ENCODE measurements around the gene NCKAP5. TPM values are rescaled to one million over a fixed set of nuclear protein-coding genes. Genes with fewer than 3 reads are reported as not detected.

The NCKAP5 gene
- polyA plus RNA-seq, 2 of the 4 experiments (the other 2 are of a cell fraction), result 3.0 to 4.1 TPM

GRCh38 chr2:132779206-132779721, 789.0 kb downstream of the NCKAP5 start:
- ChIA-PET CTCF (interaction anchor here (0.7 kb wide), 1 partner anchor 13 kb away, joined by 4 read pairs; no protein-coding TSS in a partner anchor), POLR2A (no interaction called here)
- H3K4me2 ChIP-seq, result no peak overlapping the region
- no peaks in the 10 kb centered on the region for H3K4me1 ChIP-seq
- FAIRE-seq (no peak), ATAC-seq (no peak), DNase-seq (ENCODE audit: low read depth in 1 of 2, low spot score in 1 of 2) (no peak)
- no peak for TF ChIP-seq ESRRA (IDR thresholded peaks at IDR 0.05; ENCODE audit: borderline replicate concordance, low read length)
- no peak for TF ChIP-seq CHD4 (IDR thresholded peaks at IDR 0.05; ENCODE audit: borderline replicate concordance)
- TF ChIP-seq RFX5 (IDR thresholded peaks at IDR 0.05), result no peak
- no peak for TF ChIP-seq TP53 (CRISPR knock-in tag; IDR thresholded peaks at IDR 0.05)
- no peak for TF ChIP-seq FOSB (CRISPR knock-in tag; IDR thresholded peaks at IDR 0.05)
- no peak for TF ChIP-seq SREBF2 (IDR thresholded peaks at IDR 0.05)
- no peak for TF ChIP-seq ZC3H11A (IDR thresholded peaks at IDR 0.05)
- TF ChIP-seq, protein P1, sequence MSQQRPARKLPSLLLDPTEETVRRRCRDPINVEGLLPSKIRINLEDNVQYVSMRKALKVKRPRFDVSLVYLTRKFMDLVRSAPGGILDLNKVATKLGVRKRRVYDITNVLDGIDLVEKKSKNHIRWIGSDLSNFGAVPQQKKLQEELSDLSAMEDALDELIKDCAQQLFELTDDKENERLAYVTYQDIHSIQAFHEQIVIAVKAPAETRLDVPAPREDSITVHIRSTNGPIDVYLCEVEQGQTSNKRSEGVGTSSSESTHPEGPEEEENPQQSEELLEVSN (IDR thresholded peaks at IDR 0.05; ENCODE audit: borderline replicate concordance, low read depth), result no peak
- TF ChIP-seq CBX2 (IDR thresholded peaks at IDR 0.05; ENCODE audit: borderline replicate concordance, low read depth), result no peak
- TF ChIP-seq, protein P2, sequence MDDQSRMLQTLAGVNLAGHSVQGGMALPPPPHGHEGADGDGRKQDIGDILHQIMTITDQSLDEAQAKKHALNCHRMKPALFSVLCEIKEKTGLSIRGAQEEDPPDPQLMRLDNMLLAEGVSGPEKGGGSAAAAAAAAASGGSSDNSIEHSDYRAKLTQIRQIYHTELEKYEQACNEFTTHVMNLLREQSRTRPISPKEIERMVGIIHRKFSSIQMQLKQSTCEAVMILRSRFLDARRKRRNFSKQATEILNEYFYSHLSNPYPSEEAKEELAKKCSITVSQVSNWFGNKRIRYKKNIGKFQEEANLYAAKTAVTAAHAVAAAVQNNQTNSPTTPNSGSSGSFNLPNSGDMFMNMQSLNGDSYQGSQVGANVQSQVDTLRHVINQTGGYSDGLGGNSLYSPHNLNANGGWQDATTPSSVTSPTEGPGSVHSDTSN (IDR thresholded peaks at IDR 0.05), result no peak
- TF ChIP-seq MYC (IDR thresholded peaks at IDR 0.05; ENCODE audit: borderline replicate concordance, low read length), result no peak
- no peak for TF ChIP-seq NFE2L2 (conservative IDR thresholded peaks at IDR 0.05; ENCODE audit: low read length)
- no peak for TF ChIP-seq ZSCAN20 (CRISPR knock-in tag; IDR thresholded peaks at IDR 0.05)
- WGBS (ENCODE audit: missing lambda C conversion rate), result 23% methylated on average over 1 of the region's 1 CpG
- H3K9me3 ChIP-seq, result no peaks in the 10 kb centered on the region
- no peak overlapping the region for H3K4me3 ChIP-seq
- H3K27ac ChIP-seq, result no peak overlapping the region

GRCh38 chr2:132776287-132776686, 792.0 kb downstream of the NCKAP5 start:
- Histone ChIP-seq H3K4me2 (no peak overlapping the region), H3K27ac (no peak overlapping the region), H3K9me3 (no peaks in the 10 kb centered on the region), H3K4me3 (no peak overlapping the region), H3K4me1 (no peaks in the 10 kb centered on the region)
- no peak for DNase-seq (ENCODE audit: low read depth in 1 of 2, low spot score in 1 of 2)
- 73% methylated on average over 3 of the region's 3 CpGs for WGBS (ENCODE audit: missing lambda C conversion rate)
- ChIA-PET CTCF (no interaction called here), POLR2A (no interaction called here)
- FAIRE-seq, result no peak
- TF ChIP-seq FOXS1 (CRISPR knock-in tag; IDR thresholded peaks at IDR 0.05) (no peak), SMC3 (IDR thresholded peaks at IDR 0.05) (no peak), ZNF302 (CRISPR knock-in tag; IDR thresholded peaks at IDR 0.05) (no peak), HOXA7 (CRISPR knock-in tag; IDR thresholded peaks at IDR 0.05) (no peak), HEYL (CRISPR knock-in tag; IDR thresholded peaks at IDR 0.05) (no peak), TP53 (CRISPR knock-in tag; IDR thresholded peaks at IDR 0.05) (no peak), HDAC2 (IDR thresholded peaks at IDR 0.05) (no peak), JUNB (IDR thresholded peaks at IDR 0.05) (no peak), CBX2 (IDR thresholded peaks at IDR 0.05; ENCODE audit: borderline replicate concordance, low read depth) (no peak)
- TF ChIP-seq, protein P1 (IDR thresholded peaks at IDR 0.05; ENCODE audit: borderline replicate concordance, low read depth), result no peak
- TF ChIP-seq, protein P3, sequence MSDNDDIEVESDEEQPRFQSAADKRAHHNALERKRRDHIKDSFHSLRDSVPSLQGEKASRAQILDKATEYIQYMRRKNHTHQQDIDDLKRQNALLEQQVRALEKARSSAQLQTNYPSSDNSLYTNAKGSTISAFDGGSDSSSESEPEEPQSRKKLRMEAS (IDR thresholded peaks at IDR 0.05), result no peak
- no peak for ATAC-seq

DNA sequence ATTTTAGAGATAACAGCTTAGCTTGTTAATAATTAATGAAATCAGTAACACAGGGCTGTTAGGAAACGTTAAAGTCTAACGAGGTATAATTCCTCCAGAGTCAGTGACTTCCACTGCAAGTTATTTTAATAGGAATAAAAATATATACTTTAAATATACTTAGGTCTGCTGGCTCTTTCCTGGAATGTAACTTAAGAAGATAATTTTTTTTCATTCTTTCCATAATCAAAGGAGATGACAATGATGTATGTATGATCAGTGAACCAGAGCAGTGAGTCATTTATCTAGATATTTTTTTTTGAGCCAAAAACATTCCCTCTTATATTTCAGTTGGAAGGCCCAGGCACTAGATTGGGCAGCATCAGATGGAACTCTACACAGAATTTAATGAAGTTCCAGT, 794.1 kb downstream of the NCKAP5 start:
- FAIRE-seq, result no peak
- 21% methylated on average over 2 of the region's 2 CpGs for WGBS (ENCODE audit: missing lambda C conversion rate)
- POLR2A ChIA-PET, result no interaction called here

More for the DNA sequence above, 794.1 kb downstream of the NCKAP5 start:
- Histone ChIP-seq H3K27ac (no peak overlapping the region), H3K4me3 (no peak overlapping the region), H3K9me3 (peaks cover 3% of the 10 kb centered on the region; the same call in 1 of the 3 replicates), H3K4me2 (no peak overlapping the region), H3K4me1 (no peaks in the 10 kb centered on the region)
- DNase-seq (ENCODE audit: low read depth in 1 of 2, low spot score in 1 of 2) (no peak), ATAC-seq (no peak)
- CTCF ChIA-PET, result interaction anchor here (1.0 kb wide), 1 partner anchor 11 kb away, joined by 3 read pairs; no protein-coding TSS in a partner anchor
- TF ChIP-seq HOXA7 (CRISPR knock-in tag; IDR thresholded peaks at IDR 0.05), result no peak
- TF ChIP-seq NPAS2 (CRISPR knock-in tag; IDR thresholded peaks at IDR 0.05; ENCODE audit: borderline replicate concordance), result no peak
- no peak for TF ChIP-seq EP300 (IDR thresholded peaks at IDR 0.05)
- TF ChIP-seq KDM1A (IDR thresholded peaks at IDR 0.05; ENCODE audit: low read depth), result no peak
- TF ChIP-seq FOSB (CRISPR knock-in tag; IDR thresholded peaks at IDR 0.05), result no peak

Measured in A549 (cell line).